ENCODE data around the gene CANT1. TPM values are rescaled to one million over a fixed set of nuclear protein-coding genes. Genes with fewer than 3 reads are reported as not detected.

CANT1 gene
- 10 to 100 TPM; 13.9 to 22.9 (median 18.2) TPM for total RNA-seq

DNA sequence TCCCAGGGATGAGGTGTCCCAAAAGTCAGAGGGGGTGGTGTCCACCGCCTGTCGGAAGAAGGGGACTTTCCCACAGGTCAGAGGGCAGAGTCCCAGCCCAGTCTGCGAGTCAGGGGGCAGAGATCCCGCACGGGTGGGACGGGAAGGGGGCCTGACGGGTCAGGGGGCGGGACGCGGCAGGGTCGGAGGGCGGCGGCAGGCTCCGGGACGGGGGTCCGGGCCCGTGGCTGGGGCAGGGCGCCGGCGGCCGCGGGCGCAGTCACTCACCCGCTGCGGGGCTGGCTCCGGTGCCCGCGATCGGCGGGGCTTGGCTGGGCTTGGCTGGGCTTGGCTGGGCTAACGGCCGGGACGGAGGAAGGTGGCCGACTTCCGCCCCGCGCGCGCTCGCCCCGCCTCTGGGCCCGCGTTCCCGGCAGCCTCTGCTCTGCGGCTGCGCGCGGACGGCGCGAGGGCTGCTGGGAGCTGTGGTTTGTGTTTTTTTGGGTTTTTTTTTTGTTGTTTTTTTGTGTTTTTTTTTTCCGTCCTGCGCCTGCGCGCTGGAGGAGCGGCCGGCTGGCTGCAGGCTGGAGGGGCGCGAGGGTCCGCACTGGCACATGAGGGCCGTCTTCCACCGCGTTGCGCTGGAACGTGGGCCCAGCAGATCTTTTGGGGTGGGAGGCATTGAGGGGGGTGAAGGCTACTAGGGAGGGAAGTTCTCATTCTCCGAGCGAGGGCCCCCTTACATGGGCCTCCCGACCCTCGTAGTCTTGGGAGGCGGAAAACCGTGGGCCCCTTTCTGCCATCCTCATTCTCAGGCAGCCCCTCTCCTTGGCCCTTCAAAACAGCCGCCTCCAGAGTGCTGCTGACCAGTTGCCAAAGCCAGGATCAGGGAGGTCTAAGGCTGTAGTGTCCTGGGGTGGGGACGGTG, at the start of gene CANT1:
Gene CANT1, minus strand, starts transcription at position 368 of the 907 bp plus-strand sequence. CDS start 12,142 bp downstream, outside the sequence.
- TF ChIP-seq, protein P1, sequence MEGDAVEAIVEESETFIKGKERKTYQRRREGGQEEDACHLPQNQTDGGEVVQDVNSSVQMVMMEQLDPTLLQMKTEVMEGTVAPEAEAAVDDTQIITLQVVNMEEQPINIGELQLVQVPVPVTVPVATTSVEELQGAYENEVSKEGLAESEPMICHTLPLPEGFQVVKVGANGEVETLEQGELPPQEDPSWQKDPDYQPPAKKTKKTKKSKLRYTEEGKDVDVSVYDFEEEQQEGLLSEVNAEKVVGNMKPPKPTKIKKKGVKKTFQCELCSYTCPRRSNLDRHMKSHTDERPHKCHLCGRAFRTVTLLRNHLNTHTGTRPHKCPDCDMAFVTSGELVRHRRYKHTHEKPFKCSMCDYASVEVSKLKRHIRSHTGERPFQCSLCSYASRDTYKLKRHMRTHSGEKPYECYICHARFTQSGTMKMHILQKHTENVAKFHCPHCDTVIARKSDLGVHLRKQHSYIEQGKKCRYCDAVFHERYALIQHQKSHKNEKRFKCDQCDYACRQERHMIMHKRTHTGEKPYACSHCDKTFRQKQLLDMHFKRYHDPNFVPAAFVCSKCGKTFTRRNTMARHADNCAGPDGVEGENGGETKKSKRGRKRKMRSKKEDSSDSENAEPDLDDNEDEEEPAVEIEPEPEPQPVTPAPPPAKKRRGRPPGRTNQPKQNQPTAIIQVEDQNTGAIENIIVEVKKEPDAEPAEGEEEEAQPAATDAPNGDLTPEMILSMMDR (IDR thresholded peaks at IDR 0.05; ENCODE audit: low read depth): no peak

- TF ChIP-seq, protein P1 (IDR thresholded peaks at IDR 0.05; ENCODE audit: low read depth): no peak
Observed at GRCh38 chr17:79057737-79058385, 48.3 kb upstream of the CANT1 start.

- TF ChIP-seq, protein P1 (IDR thresholded peaks at IDR 0.05; ENCODE audit: low read depth): no peak
Observed at GRCh38 chr17:79055197-79055596, 45.6 kb upstream of the CANT1 start.

- TF ChIP-seq, protein P1 (IDR thresholded peaks at IDR 0.05; ENCODE audit: low read depth): no peak
Observed at GRCh38 chr17:79054200-79054960, 44.8 kb upstream of the CANT1 start.

DNA sequence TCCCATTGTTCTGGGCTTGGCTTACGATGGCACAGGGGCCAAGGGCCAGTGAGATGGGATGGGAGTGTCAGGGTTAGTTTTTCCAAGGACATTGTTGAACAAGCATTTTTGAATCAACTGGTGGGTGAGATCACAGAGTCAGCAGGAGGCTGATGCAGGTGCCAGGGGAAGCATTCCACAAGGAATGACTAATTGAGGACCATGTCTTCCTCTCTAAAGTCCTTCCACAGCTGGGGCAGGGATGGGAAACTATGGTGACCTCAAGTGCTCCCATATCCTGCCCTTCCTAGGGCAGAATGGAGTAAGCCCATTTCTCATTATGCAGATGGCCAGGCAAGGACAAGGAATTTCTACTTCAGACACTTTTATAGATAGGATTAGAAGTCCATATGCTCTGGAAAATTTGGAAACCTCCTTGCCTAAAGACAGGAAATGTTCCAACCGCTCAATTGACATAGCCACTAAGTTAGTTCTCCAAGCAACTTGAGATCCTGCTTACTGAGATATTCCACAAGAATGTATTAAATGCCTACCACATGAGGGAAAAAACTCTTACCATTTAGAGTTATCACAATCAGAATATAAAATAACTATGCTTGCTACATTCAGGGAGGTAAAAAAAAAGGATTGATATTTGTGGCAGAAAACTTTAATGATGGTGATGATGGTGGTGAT, 43.8 kb upstream of the CANT1 start:
- TF ChIP-seq, protein P1 (IDR thresholded peaks at IDR 0.05; ENCODE audit: low read depth): no peak

GRCh38 chr17:79052131-79052530, 42.6 kb upstream of the CANT1 start:
- TF ChIP-seq, protein P1 (IDR thresholded peaks at IDR 0.05; ENCODE audit: low read depth): no peak

Measured in subcutaneous adipose tissue (tissue), 4 donors.